AG10803 (cell line): Measurements from ENCODE around the gene TMEM222.

ENCODE experiments used
- DNase-seq: peaks from one replicate; pipeline ENCODE4 v3.0.0; 2010; ENCODE audit warnings: low read depth
- H3K4me3 ChIP-seq: 2 replicates; pipeline ENCODE4 v1.5.1; 2011; ENCODE audit warnings: mild to moderate bottlenecking, low read length, control low read depth
- CTCF ChIP-seq: conservative IDR thresholded peaks from 2 replicates; pipeline ENCODE4 v1.5.1; 2011; ENCODE audit warnings: mild to moderate bottlenecking, low read length, control low read depth, inconsistent platforms

Gene TMEM222

GRCh38 chr1:27341525-27342252, 19.7 kb downstream of the TMEM222 start, which contains the start of gene SYTL1:
TSS of gene SYTL1 (plus strand) at chr1:27342022. CDS start at chr1:27345335, 3,313 bp downstream.
- TF ChIP-seq CTCF = no peak
- H3K4me3 ChIP-seq = no peak within 1 kb of the TSS
- peak; percentile 46 for DNase-seq

DNA sequence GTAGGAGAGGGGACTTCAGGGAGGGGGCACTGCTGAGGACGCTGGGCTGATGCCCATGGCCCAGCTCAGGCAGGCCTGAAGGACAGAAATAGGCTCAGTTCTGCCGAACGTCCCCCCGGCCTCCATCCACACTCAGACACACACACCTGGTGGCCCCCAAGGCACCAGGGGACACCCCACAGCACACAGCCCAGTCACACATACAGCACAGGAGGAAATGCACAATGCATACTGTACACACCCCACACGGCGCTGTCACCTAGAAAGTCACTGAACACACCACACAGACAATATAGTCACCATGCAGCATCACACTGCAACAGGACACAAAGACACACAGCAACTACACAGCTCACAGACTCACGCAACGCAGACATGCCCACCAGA, 20.4 kb downstream of the TMEM222 start:
- no peak overlapping the region for H3K4me3 ChIP-seq
- no peak for TF ChIP-seq CTCF
- no peak for DNase-seq

DNA sequence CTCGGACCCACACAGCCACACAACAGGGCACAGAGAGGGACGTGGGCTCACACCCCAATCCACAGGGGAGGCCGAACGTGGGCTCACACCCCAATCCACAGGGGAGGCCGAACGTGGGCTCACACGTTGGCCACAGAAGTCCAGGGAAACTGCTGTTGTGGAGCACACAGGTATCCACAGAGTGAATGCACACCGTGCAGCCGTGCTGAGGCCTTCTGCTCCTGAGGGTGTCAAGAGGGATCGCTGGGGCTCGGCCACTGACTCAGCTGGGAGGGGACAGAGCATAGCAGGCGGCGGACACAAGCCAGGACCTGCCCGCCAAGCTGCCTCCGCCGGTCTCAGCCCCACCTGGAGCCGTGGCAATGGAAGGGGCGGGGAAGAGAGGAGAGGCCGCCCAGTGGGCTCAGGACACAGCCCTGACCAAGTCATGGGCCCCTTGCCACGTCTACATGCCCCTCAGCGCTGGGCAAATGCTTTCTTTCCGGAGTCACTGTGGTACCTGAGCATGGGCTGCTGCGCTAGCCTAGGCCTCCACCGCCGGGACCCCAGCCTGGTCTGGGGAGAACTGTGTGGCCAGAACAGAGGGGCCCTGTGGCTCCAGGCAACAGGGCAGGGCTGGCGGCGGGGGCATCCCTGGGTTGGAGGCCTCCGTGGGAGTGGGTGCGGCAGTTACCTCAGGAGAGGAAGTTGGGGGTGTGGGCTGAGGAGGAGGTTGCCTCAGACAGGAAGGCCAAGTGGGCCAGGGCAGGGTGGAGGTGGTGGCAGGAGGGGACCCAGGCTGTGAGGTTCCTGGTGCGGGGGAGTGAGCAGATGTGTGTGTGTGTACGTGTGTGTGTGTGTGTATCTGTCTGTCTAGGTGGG, 21.0 kb downstream of the TMEM222 start:
- TF ChIP-seq CTCF = no peak
- DNase-seq = no peak
- H3K4me3 ChIP-seq = no peak overlapping the region

DNA sequence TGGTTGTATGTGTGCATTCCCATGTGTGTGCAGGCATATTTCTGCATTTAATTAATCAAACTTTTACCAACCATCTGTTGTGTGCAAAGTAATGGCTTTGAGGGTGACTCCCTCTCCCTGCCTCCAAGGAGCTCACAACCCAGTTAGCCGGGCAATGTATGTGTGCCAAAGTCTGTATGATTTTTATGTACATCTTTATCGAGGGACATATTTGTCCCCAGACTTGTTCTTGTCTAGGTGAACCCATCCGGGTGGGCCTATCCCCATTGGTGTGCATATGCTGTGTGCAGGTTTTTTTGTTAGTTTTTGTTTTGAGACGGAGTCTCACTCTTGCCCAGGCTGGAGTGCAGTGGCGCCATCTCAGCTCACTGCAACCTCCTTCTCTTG, 21.7 kb downstream of the TMEM222 start:
- DNase-seq = peak; percentile 20
- TF ChIP-seq CTCF = no peak
- no peak overlapping the region for H3K4me3 ChIP-seq

DNA sequence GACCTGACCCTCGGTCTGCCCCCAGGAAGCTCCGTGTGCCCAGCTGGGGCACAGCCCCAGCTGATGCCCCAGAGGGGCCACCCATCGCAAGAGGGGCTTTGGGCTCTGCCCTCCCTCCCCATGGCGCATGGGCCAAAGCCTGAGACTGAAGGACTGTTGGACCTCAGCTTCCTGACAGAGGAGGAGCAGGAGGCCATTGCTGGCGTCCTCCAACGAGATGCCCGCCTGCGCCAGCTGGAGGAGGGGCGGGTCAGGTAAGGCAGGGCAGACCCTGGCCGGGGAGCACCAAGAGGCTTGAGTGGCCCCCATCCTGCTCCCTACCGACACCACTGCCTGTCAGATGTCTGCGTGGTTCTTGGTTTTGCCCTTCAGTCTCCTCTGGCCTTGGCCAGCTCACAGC, 23.3 kb downstream of the TMEM222 start:
- DNase-seq = no peak
- TF ChIP-seq CTCF = no peak
- H3K4me3 ChIP-seq = no peak overlapping the region

GRCh38 chr1:27346357-27346756, 24.4 kb downstream of the TMEM222 start:
- DNase-seq = no peak
- H3K4me3 ChIP-seq = no peak overlapping the region
- no peak for TF ChIP-seq CTCF
